ENCODE measurements around the gene PSMD7. TPM values are rescaled to one million over a fixed set of nuclear protein-coding genes. Genes with fewer than 3 reads are reported as not detected.

PSMD7 gene
- total and polyA plus RNA-seq, 2 donors (not counting 1 experiment from before 2014, with no cell fraction given) = 65.9 to 196 TPM

DNA sequence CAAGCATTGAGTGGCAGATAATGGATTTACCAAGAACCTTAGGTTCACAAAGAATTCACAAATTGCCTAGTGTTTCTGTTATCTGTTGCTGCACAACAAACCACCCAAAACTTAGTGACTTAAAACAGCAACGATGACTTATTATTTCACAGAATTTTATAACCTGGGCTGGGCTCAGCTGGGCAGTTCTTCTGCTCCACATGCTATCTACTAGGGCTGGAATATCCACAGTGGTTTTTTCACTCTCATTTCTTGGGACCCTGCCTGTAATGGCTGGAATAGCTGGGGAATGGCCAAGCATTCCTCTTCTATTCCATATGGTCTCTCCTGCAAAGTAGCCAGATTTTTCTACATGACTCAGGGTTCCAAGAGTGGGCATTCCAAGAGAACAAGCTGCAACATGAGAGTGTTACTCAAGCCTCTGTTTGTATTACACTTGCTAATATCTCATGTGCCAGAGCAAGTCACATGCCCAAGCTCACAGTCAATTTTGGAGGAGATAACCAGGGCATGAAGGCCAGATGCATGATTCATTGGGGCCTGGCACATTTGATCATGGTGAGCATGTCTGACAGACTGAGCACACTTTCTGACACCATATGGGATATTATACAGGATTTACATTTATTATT lies 4.9 kb upstream of the PSMD7 start:
- Histone ChIP-seq H2AFZ (ENCODE audit: low read length) (no peak overlapping the region), H3K27ac (ENCODE audit: insufficient read depth, low read length) (no peak overlapping the region), H3K27me3 (ENCODE audit: control insufficient read depth, insufficient read depth, low read length) (no peaks in the 10 kb centered on the region), H3K9me3 (ENCODE audit: control insufficient read depth, insufficient read depth, low read depth, low read length) (no peaks in the 10 kb centered on the region), H4K20me1 (ENCODE audit: control insufficient read depth, extremely low read depth, insufficient read depth, low read length) (no peaks in the 10 kb centered on the region), H3K4me3 (replicated peaks in 1 of 4; ENCODE audit: control extremely low read depth in 1 of 4, insufficient read depth in 1 of 4, low read depth in 3 of 4, low read length in 4 of 4) (no peak overlapping the region), H3K79me2 (ENCODE audit: control insufficient read depth, insufficient read depth, low read length) (peaks cover under 1% of the 10 kb centered on the region), H3K9ac (ENCODE audit: insufficient read depth, low read length) (no peak overlapping the region), H3K4me2 (ENCODE audit: extremely low read depth, insufficient read depth, low read length) (no peak overlapping the region), H3K4me1 (ENCODE audit: control insufficient read depth, extremely low read depth, insufficient read depth, low read length) (no peaks in the 10 kb centered on the region), H3K36me3 (ENCODE audit: control insufficient read depth, insufficient read depth, low read length) (no peaks in the 10 kb centered on the region)
- DNase-seq (ENCODE audit: low read depth in 2 of 2) = peak; percentile 15 to 56
- TF ChIP-seq EZH2 (IDR thresholded peaks at IDR 0.05; ENCODE audit: low read length, missing control alignments) = no peak
- TF ChIP-seq, protein P1, sequence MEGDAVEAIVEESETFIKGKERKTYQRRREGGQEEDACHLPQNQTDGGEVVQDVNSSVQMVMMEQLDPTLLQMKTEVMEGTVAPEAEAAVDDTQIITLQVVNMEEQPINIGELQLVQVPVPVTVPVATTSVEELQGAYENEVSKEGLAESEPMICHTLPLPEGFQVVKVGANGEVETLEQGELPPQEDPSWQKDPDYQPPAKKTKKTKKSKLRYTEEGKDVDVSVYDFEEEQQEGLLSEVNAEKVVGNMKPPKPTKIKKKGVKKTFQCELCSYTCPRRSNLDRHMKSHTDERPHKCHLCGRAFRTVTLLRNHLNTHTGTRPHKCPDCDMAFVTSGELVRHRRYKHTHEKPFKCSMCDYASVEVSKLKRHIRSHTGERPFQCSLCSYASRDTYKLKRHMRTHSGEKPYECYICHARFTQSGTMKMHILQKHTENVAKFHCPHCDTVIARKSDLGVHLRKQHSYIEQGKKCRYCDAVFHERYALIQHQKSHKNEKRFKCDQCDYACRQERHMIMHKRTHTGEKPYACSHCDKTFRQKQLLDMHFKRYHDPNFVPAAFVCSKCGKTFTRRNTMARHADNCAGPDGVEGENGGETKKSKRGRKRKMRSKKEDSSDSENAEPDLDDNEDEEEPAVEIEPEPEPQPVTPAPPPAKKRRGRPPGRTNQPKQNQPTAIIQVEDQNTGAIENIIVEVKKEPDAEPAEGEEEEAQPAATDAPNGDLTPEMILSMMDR (conservative IDR thresholded peaks at IDR 0.05 in 1 of 2, IDR thresholded peaks at IDR 0.05 in 1 of 2; ENCODE audit: low read depth in 1 of 2, low read length in 2 of 2) = no peak

DNA sequence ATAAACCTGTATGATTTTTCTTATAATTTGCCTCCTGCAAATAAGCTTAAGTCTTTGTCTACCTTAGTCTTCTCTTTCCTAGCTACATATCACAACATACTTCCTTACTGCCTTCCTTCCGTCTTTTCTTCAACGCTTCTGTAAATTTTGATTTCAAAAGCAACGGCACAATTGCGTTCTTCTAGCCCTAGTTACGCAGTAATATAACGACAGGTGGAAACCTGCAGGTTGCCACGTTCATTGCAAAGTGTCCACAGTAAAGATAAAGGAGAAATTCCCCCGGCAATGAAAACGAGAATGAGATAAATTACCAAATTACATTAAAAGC lies 546 bp upstream of the PSMD7 start:
- Histone ChIP-seq H3K27ac (ENCODE audit: insufficient read depth, low read length) (peak overlapping the region; percentile 96), H3K4me2 (ENCODE audit: extremely low read depth, insufficient read depth, low read length) (peak overlapping the region; percentile 94), H4K20me1 (ENCODE audit: control insufficient read depth, extremely low read depth, insufficient read depth, low read length) (no peaks in the 10 kb centered on the region), H3K4me3 (replicated peaks in 1 of 4; ENCODE audit: control extremely low read depth in 1 of 4, insufficient read depth in 1 of 4, low read depth in 3 of 4, low read length in 4 of 4) (peak overlapping the region; percentile 68 to 100 (median 92)), H3K27me3 (ENCODE audit: control insufficient read depth, insufficient read depth, low read length) (no peaks in the 10 kb centered on the region), H3K4me1 (ENCODE audit: control insufficient read depth, extremely low read depth, insufficient read depth, low read length) (peaks cover 4% of the 10 kb centered on the region), H3K36me3 (ENCODE audit: control insufficient read depth, insufficient read depth, low read length) (peaks cover 5% of the 10 kb centered on the region), H3K9me3 (ENCODE audit: control insufficient read depth, insufficient read depth, low read depth, low read length) (no peaks in the 10 kb centered on the region), H3K79me2 (ENCODE audit: control insufficient read depth, insufficient read depth, low read length) (peaks cover 38% of the 10 kb centered on the region), H2AFZ (ENCODE audit: low read length) (peak overlapping the region; percentile 88), H3K9ac (ENCODE audit: insufficient read depth, low read length) (peak overlapping the region; percentile 16)
- DNase-seq (ENCODE audit: low read depth in 2 of 2) = no peak
- no peak for TF ChIP-seq EZH2 (IDR thresholded peaks at IDR 0.05; ENCODE audit: low read length, missing control alignments)
- TF ChIP-seq, protein P1 (conservative IDR thresholded peaks at IDR 0.05 in 1 of 2, IDR thresholded peaks at IDR 0.05 in 1 of 2; ENCODE audit: low read depth in 1 of 2, low read length in 2 of 2) = no peak

DNA sequence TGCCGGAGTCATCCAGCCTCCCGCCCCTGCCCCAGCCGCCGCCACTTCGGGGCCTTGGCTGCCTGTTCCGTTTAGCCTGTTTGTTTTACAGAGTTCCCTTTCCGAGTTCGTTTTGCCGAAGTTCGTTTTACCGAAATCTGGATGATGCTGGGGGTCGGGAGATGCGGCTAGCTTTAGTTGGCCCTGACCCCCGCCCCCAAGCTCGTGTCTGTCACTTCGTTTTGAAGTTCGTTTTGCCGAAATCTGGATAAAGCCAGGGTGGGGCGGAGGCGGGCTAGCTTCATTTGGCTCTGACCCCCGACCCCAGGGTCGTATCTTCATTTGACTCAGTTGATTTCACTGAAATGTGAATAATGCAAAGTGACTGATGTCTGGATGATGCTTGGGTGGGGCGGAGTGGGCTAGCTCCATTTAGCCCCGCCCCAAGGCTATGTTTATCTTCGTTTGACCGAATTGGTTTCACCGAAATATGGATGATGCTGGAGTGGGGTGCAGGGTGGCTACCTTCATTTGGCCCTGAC lies 591 bp downstream of the PSMD7 start:
- DNase-seq (ENCODE audit: low read depth in 2 of 2) = peak; percentile 16 to 30
- H3K9ac ChIP-seq (ENCODE audit: insufficient read depth, low read length) = peak overlapping the region; percentile 97
- H3K27me3 ChIP-seq (ENCODE audit: control insufficient read depth, insufficient read depth, low read length) = no peaks in the 10 kb centered on the region
- H3K4me2 ChIP-seq (ENCODE audit: extremely low read depth, insufficient read depth, low read length) = peak overlapping the region; percentile 91
- H4K20me1 ChIP-seq (ENCODE audit: control insufficient read depth, extremely low read depth, insufficient read depth, low read length) = no peaks in the 10 kb centered on the region
- H2AFZ ChIP-seq (ENCODE audit: low read length) = no peak overlapping the region
- peak overlapping the region; percentile 68 to 100 (median 92) for H3K4me3 ChIP-seq (replicated peaks in 1 of 4; ENCODE audit: control extremely low read depth in 1 of 4, insufficient read depth in 1 of 4, low read depth in 3 of 4, low read length in 4 of 4)
- H3K9me3 ChIP-seq (ENCODE audit: control insufficient read depth, insufficient read depth, low read depth, low read length) = no peaks in the 10 kb centered on the region
- H3K4me1 ChIP-seq (ENCODE audit: control insufficient read depth, extremely low read depth, insufficient read depth, low read length) = peaks cover 4% of the 10 kb centered on the region
- TF ChIP-seq EZH2 (IDR thresholded peaks at IDR 0.05; ENCODE audit: low read length, missing control alignments) = no peak
- TF ChIP-seq, protein P1 (conservative IDR thresholded peaks at IDR 0.05 in 1 of 2, IDR thresholded peaks at IDR 0.05 in 1 of 2; ENCODE audit: low read depth in 1 of 2, low read length in 2 of 2) = no peak
- H3K36me3 ChIP-seq (ENCODE audit: control insufficient read depth, insufficient read depth, low read length) = peaks cover 8% of the 10 kb centered on the region
- H3K79me2 ChIP-seq (ENCODE audit: control insufficient read depth, insufficient read depth, low read length) = peaks cover 39% of the 10 kb centered on the region
- peak overlapping the region; percentile 96 for H3K27ac ChIP-seq (ENCODE audit: insufficient read depth, low read length)
